ENCODE results near the gene ZNF384. TPM values are rescaled to one million over a fixed set of nuclear protein-coding genes. Genes with fewer than 3 reads are reported as not detected.

The ZNF384 gene
- total RNA-seq, 3 donors from 2014 or later = 59.7 to 70.2 (median 63.3) TPM

- peak; percentile 44 for DNase-seq
- H3K36me3 Mint-ChIP-seq (ENCODE audit: insufficient read depth) = no peaks in the 10 kb centered on the region
- H3K9me3 Mint-ChIP-seq = no peaks in the 10 kb centered on the region
- ATAC-seq = peak; percentile 65 to 72
- peaks cover 65% of the 10 kb centered on the region for H3K4me1 Mint-ChIP-seq (ENCODE audit: low read depth)
- H3K4me3 Mint-ChIP-seq = peak overlapping the region; percentile 76
- no peaks in the 10 kb centered on the region for H3K27me3 Mint-ChIP-seq (ENCODE audit: low read depth)
Measured at GRCh38 chr12:6632026-6632983, 56.9 kb downstream of the ZNF384 start.

GRCh38 chr12:6631549-6631961, 57.6 kb downstream of the ZNF384 start:
- H3K9me3 Mint-ChIP-seq = no peaks in the 10 kb centered on the region
- H3K36me3 Mint-ChIP-seq (ENCODE audit: insufficient read depth) = no peaks in the 10 kb centered on the region
- H3K27me3 Mint-ChIP-seq (ENCODE audit: low read depth) = no peaks in the 10 kb centered on the region
- peak; percentile 33 to 45 for ATAC-seq
- DNase-seq = no peak
- H3K4me3 Mint-ChIP-seq = peak overlapping the region; percentile 76
- H3K4me1 Mint-ChIP-seq (ENCODE audit: low read depth) = peaks cover 70% of the 10 kb centered on the region

- H3K4me1 Mint-ChIP-seq (ENCODE audit: low read depth) = peaks cover 65% of the 10 kb centered on the region
Measured at GRCh38 chr12:6630736-6631135, 58.4 kb downstream of the ZNF384 start.

GRCh38 chr12:6627616-6628015, 61.6 kb downstream of the ZNF384 start:
- H3K27me3 Mint-ChIP-seq (ENCODE audit: low read depth) = no peaks in the 10 kb centered on the region
- H3K9me3 Mint-ChIP-seq = no peaks in the 10 kb centered on the region
- ATAC-seq = peak; percentile 51 to 58
- peak overlapping the region; percentile 73 for H3K4me3 Mint-ChIP-seq
- DNase-seq = peak; percentile 46
- no peaks in the 10 kb centered on the region for H3K36me3 Mint-ChIP-seq (ENCODE audit: insufficient read depth)
- H3K4me1 Mint-ChIP-seq (ENCODE audit: low read depth) = peaks cover 44% of the 10 kb centered on the region

More at GRCh38 chr12:6630736-6631135, 58.4 kb downstream of the ZNF384 start:
- Mint-ChIP-seq H3K27me3 (ENCODE audit: low read depth) (no peaks in the 10 kb centered on the region), H3K4me3 (peak overlapping the region; percentile 76), H3K9me3 (no peaks in the 10 kb centered on the region), H3K36me3 (ENCODE audit: insufficient read depth) (no peaks in the 10 kb centered on the region)
- DNase-seq (no peak), ATAC-seq (no peak)

- peaks cover 35% of the 10 kb centered on the region for H3K4me1 Mint-ChIP-seq (ENCODE audit: low read depth)
- H3K9me3 Mint-ChIP-seq = no peaks in the 10 kb centered on the region
- H3K4me3 Mint-ChIP-seq = peak overlapping the region; percentile 73
- DNase-seq (no peak), ATAC-seq (peak in 1 of 2 donors; percentile 28)
- H3K27me3 Mint-ChIP-seq (ENCODE audit: low read depth) = no peaks in the 10 kb centered on the region
- H3K36me3 Mint-ChIP-seq (ENCODE audit: insufficient read depth) = no peaks in the 10 kb centered on the region
Measured at GRCh38 chr12:6626654-6627283, 62.4 kb downstream of the ZNF384 start.

- ATAC-seq (peak in 1 of 2 donors; percentile 9), DNase-seq (no peak)
- Mint-ChIP-seq H3K27me3 (ENCODE audit: low read depth) (no peaks in the 10 kb centered on the region), H3K36me3 (ENCODE audit: insufficient read depth) (peaks cover 5% of the 10 kb centered on the region), H3K4me3 (peak overlapping the region; percentile 69), H3K4me1 (ENCODE audit: low read depth) (peaks cover 7% of the 10 kb centered on the region), H3K9me3 (no peaks in the 10 kb centered on the region)
Measured at GRCh38 chr12:6620885-6621274, 68.3 kb downstream of the ZNF384 start.

GRCh38 chr12:6620137-6620884, 68.9 kb downstream of the ZNF384 start:
- ATAC-seq (peak; percentile 73 to 79), DNase-seq (peak; percentile 53)
- no peaks in the 10 kb centered on the region for H3K9me3 Mint-ChIP-seq
- peaks cover 5% of the 10 kb centered on the region for H3K36me3 Mint-ChIP-seq (ENCODE audit: insufficient read depth)
- peak overlapping the region; percentile 69 for H3K4me3 Mint-ChIP-seq
- H3K4me1 Mint-ChIP-seq (ENCODE audit: low read depth) = peaks cover 7% of the 10 kb centered on the region
- H3K27me3 Mint-ChIP-seq (ENCODE audit: low read depth) = no peaks in the 10 kb centered on the region

- ATAC-seq (no peak), DNase-seq (no peak)
- peaks cover 5% of the 10 kb centered on the region for H3K36me3 Mint-ChIP-seq (ENCODE audit: insufficient read depth)
- H3K4me1 Mint-ChIP-seq (ENCODE audit: low read depth) = peaks cover 12% of the 10 kb centered on the region
- H3K9me3 Mint-ChIP-seq = no peaks in the 10 kb centered on the region
- H3K27me3 Mint-ChIP-seq (ENCODE audit: low read depth) = no peaks in the 10 kb centered on the region
- H3K4me3 Mint-ChIP-seq = no peak overlapping the region
Measured at GRCh38 chr12:6618483-6619225, 70.5 kb downstream of the ZNF384 start.

Other genes starting within 250 kb of the ZNF384 start
- gene CD27, start 244.4 kb downstream of the ZNF384 start, total RNA-seq = 100 to 1,000 TPM in 1 of 3 donors, 10 to 100 TPM in 2; 52.3 to 100 (median 89.8) TPM
- 10 to 100 TPM; 24.4 to 36.6 (median 30.0) TPM for gene TAPBPL, start 237.3 kb downstream of the ZNF384 start, total RNA-seq
- 10 to 100 TPM; 17.1 to 22.9 (median 21.6) TPM for gene VAMP1, start 218.7 kb downstream of the ZNF384 start, total RNA-seq
- gene MRPL51, start 196.1 kb downstream of the ZNF384 start, total RNA-seq = 100 to 1,000 TPM; 249 to 262 (median 256) TPM
- 10 to 100 TPM; 29.8 to 36.1 (median 32.9) TPM for gene NCAPD2, start 195.3 kb downstream of the ZNF384 start, total RNA-seq
- 1,000 to 10,000 TPM; 4,635 to 5,387 (median 5,019) TPM for gene GAPDH, start 154.9 kb downstream of the ZNF384 start, total RNA-seq
- gene IFFO1, start 133.3 kb downstream of the ZNF384 start, total RNA-seq = 10 to 100 TPM in 1 of 3 donors, 1 to 10 TPM in 2; 8.5 to 10.2 (median 9.8) TPM
- gene NOP2, start 121.1 kb downstream of the ZNF384 start, total RNA-seq = 100 to 1,000 TPM; 267 to 300 (median 270) TPM
- 100 to 1,000 TPM; 311 to 336 (median 332) TPM for gene CHD4, start 82.0 kb downstream of the ZNF384 start, total RNA-seq
- gene LPAR5, start 53.4 kb downstream of the ZNF384 start, total RNA-seq = 1 to 10 TPM; 3.8 to 5.5 (median 5.1) TPM
- 1 to 10 TPM in 1 of 3 donors, under 1 TPM in 2; 0.65 to 1.3 (median 0.71) TPM for gene ACRBP, start 41.9 kb downstream of the ZNF384 start, total RNA-seq
- 1 to 10 TPM; 5.9 to 7.5 (median 6.9) TPM for gene ING4, start 26.3 kb downstream of the ZNF384 start, total RNA-seq
- under 1 TPM; 0.20 to 0.57 (median 0.40) TPM for gene PIANP, start 11.4 kb upstream of the ZNF384 start, total RNA-seq
- gene COPS7A, start 34.7 kb upstream of the ZNF384 start, total RNA-seq = 10 to 100 TPM; 46.5 to 54.4 (median 48.1) TPM
- gene MLF2, start 63.8 kb upstream of the ZNF384 start, total RNA-seq = 100 to 1,000 TPM; 185 to 199 (median 189) TPM
- 10 to 100 TPM; 26.3 to 32.6 (median 29.4) TPM for gene PTMS, start 77.0 kb upstream of the ZNF384 start, total RNA-seq
- gene LAG3, start 83.1 kb upstream of the ZNF384 start, total RNA-seq = 100 to 1,000 TPM in 1 of 3 donors, 10 to 100 TPM in 2; 71.1 to 125 (median 86.4) TPM
- 10 to 100 TPM; 42.0 to 76.9 (median 51.4) TPM for gene CD4, start 100.2 kb upstream of the ZNF384 start, total RNA-seq
- under 1 TPM in 2 of 3 donors, not detected in 1; 0.08 to 0.38 TPM for gene GPR162, start 132.4 kb upstream of the ZNF384 start, total RNA-seq
- under 1 TPM; 0.63 to 0.98 (median 0.83) TPM for gene P3H3, start 139.0 kb upstream of the ZNF384 start, total RNA-seq
- under 1 TPM; 0.13 to 0.90 (median 0.38) TPM for gene GNB3, start 151.6 kb upstream of the ZNF384 start, total RNA-seq
- gene CDCA3, start 161.9 kb upstream of the ZNF384 start, total RNA-seq = 1 to 10 TPM; 1.7 to 4.0 (median 3.1) TPM
- 100 to 1,000 TPM; 169 to 192 (median 176) TPM for gene USP5, start 162.8 kb upstream of the ZNF384 start, total RNA-seq
- 1,000 to 10,000 TPM; 1,135 to 1,217 (median 1,169) TPM for gene TPI1, start 178.2 kb upstream of the ZNF384 start, total RNA-seq
- 1 to 10 TPM; 5.6 to 8.5 (median 6.7) TPM for gene SPSB2, start 183.9 kb upstream of the ZNF384 start, total RNA-seq
- 1 to 10 TPM; 2.1 to 3.0 (median 3.0) TPM for gene LRRC23, start 215.4 kb upstream of the ZNF384 start, total RNA-seq
- 10 to 100 TPM; 83.5 to 97.4 (median 85.2) TPM for gene ENO2, start 225.2 kb upstream of the ZNF384 start, total RNA-seq
- gene ATN1, start 238.6 kb upstream of the ZNF384 start, total RNA-seq = 10 to 100 TPM; 65.8 to 73.9 (median 70.7) TPM

Data from activated T-cell treated with anti-CD3 and anti-CD28 coated beads, Interleukin-2, amount 50 U/mL, for 4 hours (primary cell).